T-cell (primary cell): Measurements from ENCODE around the gene RAB31. TPM values are rescaled to one million over a fixed set of nuclear protein-coding genes. Genes with fewer than 3 reads are reported as not detected.

Experiments used
- ATAC-seq, 4 experiments: fragments of 200-7000 bp in 3 of 4; fragments of 150-1000 bp in 1 of 4; cut with Tn5 transposase; replicated peaks in 1 of 4; 1 replicate in 3 of 4; 2 replicates in 1 of 4; pipeline ENCODE4 v1.10.0; 2021; ENCODE audit warnings: moderate library complexity in 3 of 4, mild to moderate bottlenecking in 2 of 4, moderate number of reproducible peaks in 1 of 4
- CTCF ChIA-PET, 2 donors: fragments of 300-600 bp; sonication (Branson Sonifier 250); formaldehyde crosslinking; loops; one replicate each; lab custom pipeline; 2022; ENCODE audit warnings: antibody characterized with exemption in 2 of 2; lab: Charles Lee
- POLR2A ChIA-PET, 2 donors: fragments of 300-600 bp; sonication (Branson Sonifier 250); formaldehyde crosslinking; loops; one replicate each; lab custom pipeline; 2022; ENCODE audit warnings: antibody characterized with exemption in 2 of 2; lab: Charles Lee
- DNase-seq, 35 experiments: peaks; one replicate each; pipeline versions ENCODE4 v3.0.0 to v3.0.0-alpha.2; 2013 to 2023
- H3K27ac ChIP-seq: one replicate; pipeline ENCODE4 v1.5.1; 2013; ENCODE audit warnings: low read length
- H3K27me3 ChIP-seq, 2 experiments: replicated peaks in 1 of 2; 1 replicate in 1 of 2; 2 replicates in 1 of 2; pipeline versions ENCODE4 v1.6.1 to v1.7.0; 2013; ENCODE audit warnings: low read length in 1 of 2, mixed read lengths in 1 of 2; ENCODE audit not compliant: control insufficient read depth in 2 of 2, insufficient read depth in 2 of 2; ENCODE audit errors: extremely low read depth in 1 of 2
- H3K36me3 ChIP-seq, 2 donors: 1 replicate in 1 of 2; 2 replicates in 1 of 2; pipeline versions ENCODE4 v1.6.1 to v1.7.0; 2013; ENCODE audit warnings: low read length in 1 of 2; ENCODE audit not compliant: control insufficient read depth in 2 of 2, insufficient read depth in 1 of 2; ENCODE audit errors: extremely low read depth in 1 of 2
- H3K4me1 ChIP-seq, 2 experiments: 1 replicate in 1 of 2; 2 replicates in 1 of 2; pipeline versions ENCODE4 v1.6.1 to v1.7.0; 2013; ENCODE audit warnings: low read length in 2 of 2, mixed read lengths in 1 of 2; ENCODE audit not compliant: insufficient read depth in 2 of 2, control insufficient read depth in 1 of 2; ENCODE audit errors: extremely low read depth in 1 of 2
- H3K4me3 ChIP-seq, 2 donors: 1 replicate in 1 of 2; 2 replicates in 1 of 2; pipeline versions ENCODE4 v1.5.1 to v1.7.0; 2013; ENCODE audit warnings: mild to moderate bottlenecking in 2 of 2, low read length in 1 of 2, moderate library complexity in 1 of 2; ENCODE audit not compliant: control insufficient read depth in 1 of 2; ENCODE audit errors: extremely low read depth in 1 of 2
- H3K9me3 ChIP-seq: 2 replicates; pipeline ENCODE4 v1.7.0; 2013
- H3K27ac Mint-ChIP-seq, 2 donors: one replicate each; pipeline ENCODE4 v1.8.0; 2020 to 2021; ENCODE audit warnings: mild to moderate bottlenecking in 2 of 2, mixed read lengths in 2 of 2
- H3K27me3 Mint-ChIP-seq, 2 donors: one replicate each; pipeline ENCODE4 v1.8.0; 2021 to 2022; ENCODE audit warnings: mixed read lengths in 2 of 2
- H3K36me3 Mint-ChIP-seq: one replicate; pipeline ENCODE4 v1.8.0; 2021; ENCODE audit warnings: mixed read lengths
- H3K4me1 Mint-ChIP-seq, 3 donors: one replicate each; pipeline ENCODE4 v1.8.0; 2020 to 2022; ENCODE audit warnings: mixed read lengths in 3 of 3, mild to moderate bottlenecking in 1 of 3
- H3K4me3 Mint-ChIP-seq, 3 donors: one replicate each; pipeline ENCODE4 v1.8.0; 2020 to 2022; ENCODE audit warnings: mild to moderate bottlenecking in 3 of 3, mixed read lengths in 3 of 3, moderate library complexity in 3 of 3
- H3K9me3 Mint-ChIP-seq, 3 donors: one replicate each; pipeline ENCODE4 v1.8.0; 2020 to 2022; ENCODE audit warnings: mixed read lengths in 3 of 3
- WGBS: methylation state at CpG from one replicate; pipeline ENCODE4 v1.1.5; 2013; ENCODE audit warnings: missing lambda C conversion rate; ENCODE audit not compliant: insufficient coverage; 5-methylcytosine and 5-hydroxymethylcytosine counted together
- total RNA-seq, 35 experiments: library from RNA in 6 of 35; stranded (reverse) in 6 of 35; fragments of 120-200 nt in 1 of 35; gene quantifications; one replicate each; pipeline versions ENCODE4 v1.2.1 to v1.2.4 and lab custom pipeline; 2013 to 2026

Gene RAB31
- total RNA-seq, 5 donors from 2014 or later (not counting 1 experiment from before 2014, with no cell fraction given), result 0.60 to 2.0 (median 1.5) TPM

DNA sequence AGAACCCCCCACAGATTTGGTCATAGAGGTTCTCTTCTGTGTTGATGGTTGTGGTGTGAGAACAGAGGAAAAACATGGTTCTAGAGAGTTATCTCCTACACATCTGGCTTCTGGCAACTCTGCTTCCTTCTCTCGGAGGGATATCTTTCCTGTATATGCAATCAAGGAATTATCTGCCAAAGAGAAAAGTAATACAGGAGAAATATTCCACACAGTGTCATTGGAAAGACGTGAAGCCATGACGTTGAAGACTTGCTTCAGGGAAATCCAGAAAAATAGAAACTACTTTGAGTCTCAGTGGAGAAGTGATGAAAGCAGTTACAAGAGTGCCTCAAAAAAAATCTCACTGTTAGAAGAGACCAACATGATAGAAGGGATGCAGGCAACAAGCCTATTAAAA is 78.5 kb downstream of the RAB31 start:
- ChIA-PET CTCF (no interaction called here), POLR2A (interaction anchor here in 1 of 2 donors (0.6 kb wide), 1 partner anchor 1067 kb away, joined by 3 read pairs; no protein-coding TSS in a partner anchor)
- DNase-seq (no peak), ATAC-seq (no peak)
- H3K27ac ChIP-seq, result no peak overlapping the region
- Mint-ChIP-seq H3K36me3 (no peaks in the 10 kb centered on the region), H3K27ac (no peak overlapping the region), H3K4me1 (no peaks in the 10 kb centered on the region), H3K9me3 (peaks cover 0 to 4% (median 3%) of the 10 kb centered on the region in 3 donors), H3K27me3 (peaks cover 16 to 20% of the 10 kb centered on the region in 2 donors), H3K4me3 (no peak overlapping the region)
- no peaks in the 10 kb centered on the region for H3K4me1 ChIP-seq
- H3K36me3 ChIP-seq, result no peaks in the 10 kb centered on the region
- peaks cover 0 to 6% of the 10 kb centered on the region in 2 experiments for H3K27me3 ChIP-seq
- no CpG with 5 or more reads among the region's 3 CpGs for WGBS
- H3K4me3 ChIP-seq, result no peak overlapping the region
- H3K9me3 ChIP-seq, result no peaks in the 10 kb centered on the region

DNA sequence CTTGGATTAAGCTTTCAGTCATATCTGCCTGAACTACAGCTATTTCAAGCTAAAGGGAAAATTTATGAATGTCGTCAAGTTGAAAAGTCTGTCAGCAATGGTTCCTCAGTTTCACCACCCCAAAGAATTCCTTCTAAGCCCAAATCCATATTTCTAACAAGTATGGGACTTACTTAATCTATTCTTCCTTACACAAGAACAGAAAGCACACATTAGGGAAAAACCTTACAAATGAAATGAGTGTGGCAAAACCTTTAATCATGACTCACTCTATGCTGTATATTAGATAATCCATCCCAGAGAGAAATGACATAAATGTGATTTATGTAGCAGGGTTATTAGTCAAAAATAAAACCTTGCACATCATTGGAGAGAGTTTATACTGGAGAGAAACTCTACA is 78.9 kb downstream of the RAB31 start:
- POLR2A ChIA-PET, result interaction anchor here in 1 of 2 donors (0.6 kb wide), 1 partner anchor 1067 kb away, joined by 3 read pairs; no protein-coding TSS in a partner anchor
- ATAC-seq, result no peak
- H3K27me3 Mint-ChIP-seq, result peaks cover 16 to 20% of the 10 kb centered on the region in 2 donors

DNA sequence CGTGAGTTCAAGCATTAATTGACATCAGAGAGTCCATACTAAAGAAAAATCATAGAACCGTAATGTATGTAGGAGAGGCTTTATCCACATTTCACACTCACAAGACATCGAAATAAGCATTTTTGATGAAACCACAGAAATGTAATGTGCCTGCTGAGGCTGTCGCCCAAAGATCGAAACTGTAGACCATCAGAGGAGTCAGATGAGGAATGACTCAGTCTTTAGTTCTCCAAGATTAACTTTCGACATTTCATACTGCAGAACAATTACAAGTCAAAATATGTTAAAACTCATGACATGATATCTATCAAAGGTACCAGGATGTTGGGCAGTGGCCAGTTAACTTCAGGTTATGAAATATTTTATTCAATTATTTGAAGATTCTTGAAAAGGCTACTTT is 79.6 kb downstream of the RAB31 start:
- H3K9me3 ChIP-seq, result no peaks in the 10 kb centered on the region
- CTCF ChIA-PET, result no interaction called here
- ATAC-seq (no peak), DNase-seq (no peak)
- WGBS, result 72% methylated on average over 3 of the region's 6 CpGs
- H3K27me3 Mint-ChIP-seq, result peaks cover 16 to 22% of the 10 kb centered on the region in 2 donors
- peaks cover 0 to 3% of the 10 kb centered on the region in 2 experiments for H3K27me3 ChIP-seq
- H3K36me3 ChIP-seq, result no peaks in the 10 kb centered on the region
- H3K36me3 Mint-ChIP-seq, result no peaks in the 10 kb centered on the region
- H3K4me3 ChIP-seq, result no peak overlapping the region
- H3K4me1 Mint-ChIP-seq, result no peaks in the 10 kb centered on the region
- H3K27ac ChIP-seq, result no peak overlapping the region
- H3K27ac Mint-ChIP-seq, result no peak overlapping the region
- H3K4me1 ChIP-seq, result no peaks in the 10 kb centered on the region
- peaks cover 0 to 4% (median 3%) of the 10 kb centered on the region in 3 donors for H3K9me3 Mint-ChIP-seq
- H3K4me3 Mint-ChIP-seq, result no peak overlapping the region
- POLR2A ChIA-PET, result no interaction called here

More for the DNA sequence above, 78.9 kb downstream of the RAB31 start:
- no peaks in the 10 kb centered on the region for H3K36me3 ChIP-seq
- Mint-ChIP-seq H3K4me3 (no peak overlapping the region), H3K9me3 (peaks cover 0 to 4% (median 3%) of the 10 kb centered on the region in 3 donors), H3K36me3 (no peaks in the 10 kb centered on the region), H3K27ac (no peak overlapping the region), H3K4me1 (no peaks in the 10 kb centered on the region)
- no peaks in the 10 kb centered on the region for H3K9me3 ChIP-seq
- no peak for DNase-seq
- CTCF ChIA-PET, result no interaction called here
- no peak overlapping the region for H3K4me3 ChIP-seq
- peaks cover 0 to 4% of the 10 kb centered on the region in 2 experiments for H3K27me3 ChIP-seq
- H3K4me1 ChIP-seq, result no peaks in the 10 kb centered on the region
- WGBS, result no CpG with 5 or more reads among the region's 1 CpG
- H3K27ac ChIP-seq, result no peak overlapping the region

DNA sequence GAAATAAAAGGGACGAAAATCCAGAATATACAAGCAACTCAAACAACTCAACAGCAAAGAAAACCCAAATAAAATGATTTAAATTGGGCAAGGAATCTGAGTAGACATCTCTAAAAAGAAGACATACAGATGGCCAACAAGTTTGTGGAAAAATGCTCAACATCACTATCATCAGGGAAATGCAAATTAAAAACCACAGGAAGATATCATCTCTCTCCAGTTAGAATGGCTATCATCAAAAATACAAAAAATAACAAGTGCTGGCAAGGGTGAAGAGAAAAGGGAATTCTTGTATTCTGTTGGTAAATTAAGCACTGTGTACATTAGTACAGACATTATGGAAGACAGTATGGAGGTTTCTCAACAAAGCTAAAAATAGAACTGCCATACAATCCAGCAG is 80.0 kb downstream of the RAB31 start:
- POLR2A ChIA-PET, result no interaction called here
- Mint-ChIP-seq H3K27me3 (peaks cover 16 to 23% of the 10 kb centered on the region in 2 donors), H3K36me3 (no peaks in the 10 kb centered on the region), H3K4me1 (no peaks in the 10 kb centered on the region), H3K9me3 (peaks cover 0 to 4% (median 3%) of the 10 kb centered on the region in 3 donors), H3K4me3 (no peak overlapping the region), H3K27ac (no peak overlapping the region)
- no peak overlapping the region for H3K4me3 ChIP-seq
- ATAC-seq (no peak), DNase-seq (no peak)
- H3K9me3 ChIP-seq, result no peaks in the 10 kb centered on the region
- CTCF ChIA-PET, result no interaction called here
- no peaks in the 10 kb centered on the region for H3K4me1 ChIP-seq
- no CpG with 5 or more reads among the region's 1 CpG for WGBS
- H3K36me3 ChIP-seq, result no peaks in the 10 kb centered on the region
- H3K27ac ChIP-seq, result no peak overlapping the region
- H3K27me3 ChIP-seq, result peaks cover 0 to 3% of the 10 kb centered on the region in 2 experiments

DNA sequence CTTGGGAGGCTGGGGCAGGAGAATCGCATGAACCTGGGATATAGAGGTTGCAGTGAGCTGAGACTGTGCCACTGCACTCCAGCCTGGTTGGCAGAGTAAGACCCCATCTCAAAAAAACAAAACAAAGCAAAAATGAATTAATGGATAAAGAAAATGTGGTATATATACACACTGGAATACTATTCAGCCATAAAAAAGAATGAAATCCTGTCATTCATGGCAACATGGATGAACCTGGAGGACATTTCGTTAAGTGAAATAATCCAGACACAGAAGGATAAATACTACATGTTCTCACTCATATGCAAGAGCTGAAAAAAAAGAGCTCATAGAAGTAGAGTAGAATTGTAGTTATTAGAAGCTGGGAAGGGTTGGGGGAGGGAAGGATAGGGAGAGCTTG is 80.8 kb downstream of the RAB31 start:
- Histone ChIP-seq H3K27me3 (peaks cover 0 to 3% of the 10 kb centered on the region in 2 experiments), H3K27ac (no peak overlapping the region), H3K9me3 (no peaks in the 10 kb centered on the region), H3K4me1 (no peaks in the 10 kb centered on the region), H3K4me3 (no peak overlapping the region), H3K36me3 (no peaks in the 10 kb centered on the region)
- H3K4me3 Mint-ChIP-seq, result no peak overlapping the region
- H3K27ac Mint-ChIP-seq, result no peak overlapping the region
- ChIA-PET CTCF (no interaction called here), POLR2A (no interaction called here)
- DNase-seq, result no peak
- WGBS, result no CpG with 5 or more reads among the region's 2 CpGs
- H3K9me3 Mint-ChIP-seq, result peaks cover 0 to 4% (median 3%) of the 10 kb centered on the region in 3 donors
- peaks cover 16 to 23% of the 10 kb centered on the region in 2 donors for H3K27me3 Mint-ChIP-seq
- H3K36me3 Mint-ChIP-seq, result no peaks in the 10 kb centered on the region
- no peak for ATAC-seq
- H3K4me1 Mint-ChIP-seq, result no peaks in the 10 kb centered on the region

DNA sequence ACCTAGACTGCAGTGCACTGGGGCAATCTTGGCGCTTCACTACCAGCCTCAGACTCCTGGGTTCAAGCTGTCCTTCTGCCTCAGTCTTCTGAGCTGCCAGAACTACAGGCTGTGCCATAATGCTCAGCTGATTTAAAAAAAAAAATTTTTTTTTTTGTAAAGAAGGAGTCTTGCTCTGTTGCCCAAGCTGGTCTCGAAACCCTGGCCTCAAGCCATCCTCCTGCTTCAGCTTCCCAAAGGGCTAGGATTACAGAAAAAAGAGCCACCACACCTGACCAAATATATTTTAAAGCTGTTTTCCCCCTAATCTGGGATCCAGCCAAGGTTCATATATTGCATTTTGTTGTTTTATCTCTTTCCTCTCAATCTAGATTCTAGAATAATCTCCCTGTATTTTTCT is 82.2 kb downstream of the RAB31 start:
- Histone ChIP-seq H3K4me3 (no peak overlapping the region), H3K9me3 (no peaks in the 10 kb centered on the region), H3K4me1 (no peaks in the 10 kb centered on the region), H3K36me3 (no peaks in the 10 kb centered on the region), H3K27me3 (no peaks in the 10 kb centered on the region), H3K27ac (no peak overlapping the region)
- Mint-ChIP-seq H3K9me3 (peaks cover 0 to 4% (median 3%) of the 10 kb centered on the region in 3 donors), H3K27ac (no peak overlapping the region), H3K36me3 (no peaks in the 10 kb centered on the region), H3K27me3 (peaks cover 13 to 21% of the 10 kb centered on the region in 2 donors), H3K4me1 (no peaks in the 10 kb centered on the region), H3K4me3 (no peak overlapping the region)
- ATAC-seq (no peak), DNase-seq (no peak)
- ChIA-PET CTCF (interaction anchor here in 1 of 2 donors (0.6 kb wide), 1 partner anchor 9 kb away, joined by 3 read pairs; no protein-coding TSS in a partner anchor), POLR2A (interaction anchor here in 1 of 2 donors (0.7 kb wide), 1 partner anchor 40 kb away, joined by 3 read pairs; no protein-coding TSS in a partner anchor)
- 57% methylated on average over 1 of the region's 2 CpGs for WGBS
